T47D (cell line): Measurements from ENCODE around the gene NELL1.
A peak's percentile ranks its signal among the peaks of the same experiment; 100 is the strongest.

ENCODE experiments used
- DNase-seq, 2 experiments: peaks; one replicate each; pipeline versions ENCODE4 v3.0.0 to v3.0.0-alpha.2; 2011 to 2012; ENCODE audit warnings: low read depth in 1 of 2, low spot score in 1 of 2
- JUND ChIP-seq: IDR thresholded peaks from 2 replicates; pipeline ENCODE4 v1.6.1; 2012; ENCODE audit warnings: low read depth
- in situ Hi-C: cut with HindIII; loops from 2 replicates; pipeline ENCODE4 v1.10.0; 2016; ENCODE audit warnings: low sequenced_read_pairs, low pct_unique_long_range_greater_than_20kb

NELL1 gene

GRCh38 chr11:21480240-21480639, 810.9 kb downstream of the NELL1 start:
- TF ChIP-seq JUND = no peak
- no peak for DNase-seq
- in situ Hi-C loops = no loop called here

GRCh38 chr11:21481255-21481654, 811.9 kb downstream of the NELL1 start:
- in situ Hi-C loops = no loop called here
- DNase-seq = no peak
- no peak for TF ChIP-seq JUND

GRCh38 chr11:21484039-21484438, 814.7 kb downstream of the NELL1 start:
- no peak for DNase-seq
- no peak for TF ChIP-seq JUND
- in situ Hi-C loops = no loop called here

GRCh38 chr11:21485006-21485405, 815.6 kb downstream of the NELL1 start:
- no peak for TF ChIP-seq JUND
- in situ Hi-C loops = no loop called here
- DNase-seq = no peak

GRCh38 chr11:21485426-21485825, 816.0 kb downstream of the NELL1 start:
- no peak for DNase-seq
- no peak for TF ChIP-seq JUND
- in situ Hi-C loops = no loop called here

GRCh38 chr11:21489416-21490115, 820.2 kb downstream of the NELL1 start:
- TF ChIP-seq JUND = no peak
- DNase-seq = no peak
- in situ Hi-C loops = no loop called here

- in situ Hi-C loops = no loop called here
- no peak for DNase-seq
- no peak for TF ChIP-seq JUND
Measured at GRCh38 chr11:21492931-21493330, 823.5 kb downstream of the NELL1 start.

GRCh38 chr11:21494946-21495345, 825.6 kb downstream of the NELL1 start:
- DNase-seq = no peak
- in situ Hi-C loops = no loop called here
- TF ChIP-seq JUND = no peak

GRCh38 chr11:21495879-21496278, 826.5 kb downstream of the NELL1 start:
- in situ Hi-C loops = no loop called here
- TF ChIP-seq JUND = no peak
- no peak for DNase-seq

- in situ Hi-C loops = no loop called here
- no peak for DNase-seq
- TF ChIP-seq JUND = no peak
Measured at GRCh38 chr11:21501245-21501644, 831.9 kb downstream of the NELL1 start.

GRCh38 chr11:21505070-21505469, 835.7 kb downstream of the NELL1 start:
- in situ Hi-C loops = no loop called here
- no peak for DNase-seq
- no peak for TF ChIP-seq JUND

- no peak for TF ChIP-seq JUND
- peak; percentile 53 to 89 for DNase-seq
- in situ Hi-C loops = no loop called here
Measured at GRCh38 chr11:21511835-21512440, 842.6 kb downstream of the NELL1 start.

- no peak for TF ChIP-seq JUND
- DNase-seq = peak in 1 of 2 experiments; percentile 55
- in situ Hi-C loops = no loop called here
Measured at GRCh38 chr11:21514316-21514715, 844.9 kb downstream of the NELL1 start.

- no peak for DNase-seq
- TF ChIP-seq JUND = no peak
- in situ Hi-C loops = no loop called here
Measured at GRCh38 chr11:21520244-21520643, 850.9 kb downstream of the NELL1 start.
